Measurements from ENCODE around the gene NOX4.

DNA sequence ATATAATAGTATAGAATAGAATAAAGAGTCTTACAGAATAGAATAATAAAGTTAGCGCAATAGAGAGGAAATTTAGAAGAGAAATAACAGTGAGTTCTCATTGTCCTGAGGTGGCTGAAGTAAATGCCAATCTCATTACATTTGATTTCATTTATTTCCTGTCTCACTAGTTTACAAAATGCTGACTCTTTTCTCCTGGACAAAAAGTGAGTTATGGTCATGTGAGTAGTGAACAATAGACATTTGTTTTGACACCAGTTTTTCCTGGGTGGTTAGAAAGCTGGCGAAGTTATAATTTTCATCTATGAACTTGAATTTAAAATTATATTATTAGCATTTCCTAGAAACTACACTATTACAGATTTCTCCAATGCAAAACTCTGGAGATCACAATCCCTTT lies 169.8 kb downstream of the NOX4 start:
- TF ChIP-seq, protein P1, sequence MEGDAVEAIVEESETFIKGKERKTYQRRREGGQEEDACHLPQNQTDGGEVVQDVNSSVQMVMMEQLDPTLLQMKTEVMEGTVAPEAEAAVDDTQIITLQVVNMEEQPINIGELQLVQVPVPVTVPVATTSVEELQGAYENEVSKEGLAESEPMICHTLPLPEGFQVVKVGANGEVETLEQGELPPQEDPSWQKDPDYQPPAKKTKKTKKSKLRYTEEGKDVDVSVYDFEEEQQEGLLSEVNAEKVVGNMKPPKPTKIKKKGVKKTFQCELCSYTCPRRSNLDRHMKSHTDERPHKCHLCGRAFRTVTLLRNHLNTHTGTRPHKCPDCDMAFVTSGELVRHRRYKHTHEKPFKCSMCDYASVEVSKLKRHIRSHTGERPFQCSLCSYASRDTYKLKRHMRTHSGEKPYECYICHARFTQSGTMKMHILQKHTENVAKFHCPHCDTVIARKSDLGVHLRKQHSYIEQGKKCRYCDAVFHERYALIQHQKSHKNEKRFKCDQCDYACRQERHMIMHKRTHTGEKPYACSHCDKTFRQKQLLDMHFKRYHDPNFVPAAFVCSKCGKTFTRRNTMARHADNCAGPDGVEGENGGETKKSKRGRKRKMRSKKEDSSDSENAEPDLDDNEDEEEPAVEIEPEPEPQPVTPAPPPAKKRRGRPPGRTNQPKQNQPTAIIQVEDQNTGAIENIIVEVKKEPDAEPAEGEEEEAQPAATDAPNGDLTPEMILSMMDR (IDR thresholded peaks at IDR 0.05; ENCODE audit: low read depth, low read length, poor library complexity, severe bottlenecking) = no peak
- TF ChIP-seq EZH2phosphoT487 (IDR thresholded peaks at IDR 0.05; ENCODE audit: borderline replicate concordance, low read length) = no peak

Measured in DOHH2 (cell line).